Measurements from ENCODE around the gene RNASET2. TPM values are rescaled to one million over a fixed set of nuclear protein-coding genes. Genes with fewer than 3 reads are reported as not detected.
"Not testable (repeated sequence)": the region's sequence is repeated elsewhere in the genome, so short reads cannot be mapped to it uniquely, and the experiment has no call there.

RNASET2 gene
- total RNA-seq, 4 donors from 2014 or later: 29.1 to 56.7 (median 41.2) TPM

GRCh38 chr6:166924531-166924930 is 31.8 kb downstream of the RNASET2 start:
- H3K4me3 ChIP-seq: no peak overlapping the region
- H3K27me3 ChIP-seq: no peaks in the 10 kb centered on the region
- DNase-seq: no peak
- H3K4me1 ChIP-seq: peaks cover 0 to 20% (median 0%) of the 10 kb centered on the region in 3 donors
- TF ChIP-seq POLR2A (IDR thresholded peaks at IDR 0.05): no peak
- TF ChIP-seq CTCF (IDR thresholded peaks at IDR 0.05): no peak
- no peaks in the 10 kb centered on the region for H3K9me3 ChIP-seq
- intact Hi-C loops (cut with DNase I): no loop called here
- WGBS, 2 donors: 93% methylated on average over 9 of the region's 9 CpGs; no CpG with 5 or more reads in 1 of the 2 donors
- H3K27ac ChIP-seq: no peak overlapping the region
- H3K36me3 ChIP-seq: peaks cover 0 to 15% (median 0%) of the 10 kb centered on the region in 3 donors

- intact Hi-C loops (cut with DNase I): no loop called here
- WGBS, 2 donors: 86 to 97% methylated on average over 6 to 7 of the region's 7 CpGs
- no peak overlapping the region for H3K4me3 ChIP-seq
- TF ChIP-seq CTCF (IDR thresholded peaks at IDR 0.05): no peak
- no peak for TF ChIP-seq POLR2A (IDR thresholded peaks at IDR 0.05)
- H3K27me3 ChIP-seq: no peaks in the 10 kb centered on the region
- H3K27ac ChIP-seq: no peak overlapping the region
- peaks cover 0 to 11% (median 0%) of the 10 kb centered on the region in 3 donors for H3K4me1 ChIP-seq
- no peak for DNase-seq
- no peaks in the 10 kb centered on the region for H3K9me3 ChIP-seq
- peaks cover 0 to under 1% (median 0%) of the 10 kb centered on the region in 3 donors for H3K36me3 ChIP-seq
These were observed 33.4 kb downstream of the RNASET2 start for GRCh38 chr6:166922937-166923336.

GRCh38 chr6:166921570-166921969 is 34.8 kb downstream of the RNASET2 start:
- H3K36me3 ChIP-seq: no peaks in the 10 kb centered on the region
- WGBS, 2 donors: 95 to 96% methylated on average over 3 of the region's 3 CpGs
- H3K27ac ChIP-seq: no peak overlapping the region
- no peaks in the 10 kb centered on the region for H3K9me3 ChIP-seq
- intact Hi-C loops (cut with DNase I): no loop called here
- H3K4me3 ChIP-seq: no peak overlapping the region
- no peaks in the 10 kb centered on the region for H3K4me1 ChIP-seq
- H3K27me3 ChIP-seq: no peaks in the 10 kb centered on the region
- DNase-seq: no peak
- TF ChIP-seq POLR2A (IDR thresholded peaks at IDR 0.05) (no peak), CTCF (IDR thresholded peaks at IDR 0.05) (no peak)

DNA sequence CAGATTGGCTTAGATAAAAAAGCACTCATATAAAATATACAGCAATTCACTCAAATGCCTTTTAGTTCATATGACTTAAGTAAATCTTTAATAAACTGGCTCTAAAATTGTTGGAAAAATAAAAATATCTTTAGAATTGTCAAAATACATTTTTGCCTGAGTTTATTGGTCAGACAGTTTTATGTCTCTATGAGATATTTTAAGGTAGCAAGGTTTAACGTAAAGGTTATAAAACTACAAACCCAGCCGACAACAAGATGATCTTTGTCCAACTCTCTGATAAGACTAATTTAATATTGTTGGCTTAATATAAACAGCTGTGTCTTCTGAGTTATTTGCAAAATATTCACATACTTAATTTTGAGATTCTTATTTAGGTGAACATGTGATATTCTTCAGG is 39.5 kb downstream of the RNASET2 start:
- Histone ChIP-seq H3K4me1 (no peaks in the 10 kb centered on the region), H3K27me3 (no peaks in the 10 kb centered on the region), H3K36me3 (no peaks in the 10 kb centered on the region), H3K9me3 (no peaks in the 10 kb centered on the region), H3K27ac (no peak overlapping the region), H3K4me3 (no peak overlapping the region)
- TF ChIP-seq CTCF (IDR thresholded peaks at IDR 0.05) (no peak), POLR2A (IDR thresholded peaks at IDR 0.05) (no peak)
- intact Hi-C loops (cut with DNase I): no loop called here
- no peak for DNase-seq
- 94 to 96% methylated on average over 2 of the region's 2 CpGs for WGBS, 2 donors

- H3K36me3 ChIP-seq; DNase-seq; H3K27ac ChIP-seq; intact Hi-C loops (cut with DNase I); H3K4me3 ChIP-seq; H3K4me1 ChIP-seq; H3K27me3 ChIP-seq; H3K9me3 ChIP-seq: not testable (repeated sequence)
- WGBS, 2 donors: 67 to 83% methylated on average over 6 to 8 of the region's 8 CpGs
These were observed 40.9 kb downstream of the RNASET2 start for GRCh38 chr6:166915484-166915883.

- H3K4me1 ChIP-seq; intact Hi-C loops (cut with DNase I): not testable (repeated sequence)
- WGBS, 2 donors: 79 to 83% methylated on average over 3 of the region's 3 CpGs
These were observed 41.4 kb downstream of the RNASET2 start for GRCh38 chr6:166914952-166915351.

More at GRCh38 chr6:166914952-166915351, 41.4 kb downstream of the RNASET2 start:
- not testable (repeated sequence) for H3K27ac ChIP-seq, H3K9me3 ChIP-seq, DNase-seq, H3K4me3 ChIP-seq, H3K36me3 ChIP-seq, H3K27me3 ChIP-seq
